IMR-90 (cell line): ENCODE results near the gene SORBS1. TPM values are rescaled to one million over a fixed set of nuclear protein-coding genes. Genes with fewer than 3 reads are reported as not detected.

Source experiments
- ATAC-seq: fragments of 200-7000 bp; cut with Tn5 transposase; 2 replicates; pipeline ENCODE4 v1.9.1; 2020; ENCODE audit warnings: low read depth, mild to moderate bottlenecking, moderate library complexity
- BruUV-seq: library from RNA; stranded (reverse); fragments of 400-500 nt; replicated peaks from 2 replicates; lab custom pipeline; 2021; lab: Mats Ljungman, UMichigan
- CTCF ChIA-PET: fragments of 300-600 bp; formaldehyde crosslinking; extraction: SDS; loops from one replicate; lab custom pipeline; 2021; ENCODE audit warnings: antibody characterized with exemption; lab: Yijun Ruan, JAX
- POLR2A ChIA-PET: fragments of 300-600 bp; sonication (Branson Sonifier 250); formaldehyde crosslinking; loops from one replicate; lab custom pipeline; 2022; ENCODE audit warnings: antibody characterized with exemption; ENCODE audit not compliant: unreplicated experiment; lab: Charles Lee
- DNase-seq: peaks from one replicate; pipeline ENCODE4 v3.0.0; 2013
- H2AFZ ChIP-seq: replicated peaks from 2 replicates; pipeline ENCODE3; 2013; ENCODE audit warnings: low read length, mild to moderate bottlenecking; ENCODE audit not compliant: poor library complexity
- H2AK5ac ChIP-seq: 2 replicates; pipeline ENCODE4 v1.6.1; 2013; ENCODE audit warnings: low read depth, low read length, inconsistent platforms
- H2AK9ac ChIP-seq: replicated peaks from 2 replicates; pipeline ENCODE3; 2013; ENCODE audit warnings: mild to moderate bottlenecking, low read depth, low read length, moderate library complexity; ENCODE audit not compliant: poor library complexity
- H2BK120ac ChIP-seq: 2 replicates; pipeline ENCODE4 v1.6.1; 2013; ENCODE audit warnings: low read depth, low read length, inconsistent platforms
- H2BK15ac ChIP-seq: 3 replicates; pipeline ENCODE4 v1.6.1; 2013; ENCODE audit warnings: low read depth, low read length, inconsistent platforms
- H2BK20ac ChIP-seq: 2 replicates; pipeline ENCODE4 v1.6.1; 2013; ENCODE audit warnings: low read depth, mild to moderate bottlenecking, inconsistent platforms, low read length, moderate library complexity
- H2BK5ac ChIP-seq: 2 replicates; pipeline ENCODE4 v1.6.1; 2013; ENCODE audit warnings: mild to moderate bottlenecking, low read depth, low read length, inconsistent platforms; ENCODE audit not compliant: poor library complexity, severe bottlenecking
- H3K14ac ChIP-seq: replicated peaks from 2 replicates; pipeline ENCODE4 v1.6.1; 2013; ENCODE audit warnings: low read depth, low read length, inconsistent platforms
- H3K18ac ChIP-seq: 2 replicates; pipeline ENCODE4 v1.6.1; 2013; ENCODE audit warnings: low read depth, low read length, control low read depth
- H3K23ac ChIP-seq: 2 replicates; pipeline ENCODE4 v1.6.1; 2013; ENCODE audit warnings: low read depth, low read length, inconsistent platforms
- H3K27ac ChIP-seq: 2 replicates; pipeline ENCODE4 v1.5.1; 2013; ENCODE audit warnings: mild to moderate bottlenecking, control low read depth, low read length; ENCODE audit not compliant: insufficient read depth
- H3K27me3 ChIP-seq: 2 replicates; pipeline ENCODE4 v1.6.1; 2013; ENCODE audit warnings: low read length; ENCODE audit not compliant: control insufficient read depth, insufficient read depth
- H3K36me3 ChIP-seq: 2 replicates; pipeline ENCODE4 v1.6.1; 2013; ENCODE audit warnings: low read length, mixed read lengths; ENCODE audit not compliant: control insufficient read depth, insufficient read depth
- H3K4ac ChIP-seq: 2 replicates; pipeline ENCODE4 v1.6.1; 2013; ENCODE audit warnings: low read depth, low read length, inconsistent platforms
- H3K4me1 ChIP-seq: 2 replicates; pipeline ENCODE4 v1.6.1; 2013; ENCODE audit warnings: low read length, mixed read lengths; ENCODE audit not compliant: control insufficient read depth, insufficient read depth
- H3K4me2 ChIP-seq: 2 replicates; pipeline ENCODE4 v1.6.1; 2013; ENCODE audit warnings: low read depth, mild to moderate bottlenecking, control low read depth, low read length, moderate library complexity
- H3K4me3 ChIP-seq: 2 replicates; pipeline ENCODE4 v1.5.1; 2013; ENCODE audit warnings: low read depth, mild to moderate bottlenecking, control low read depth, low read length, moderate library complexity; ENCODE audit not compliant: insufficient read depth
- H3K56ac ChIP-seq: 2 replicates; pipeline ENCODE4 v1.6.1; 2013; ENCODE audit warnings: low read length, inconsistent platforms; ENCODE audit not compliant: insufficient read depth; ENCODE audit errors: extremely low read depth
- H3K79me1 ChIP-seq, 2 experiments: 2 replicates each; pipeline ENCODE4 v1.6.1; 2013; ENCODE audit warnings: low read length in 2 of 2, inconsistent platforms in 1 of 2, low read depth in 1 of 2
- H3K9ac ChIP-seq: 2 replicates; pipeline ENCODE4 v1.6.1; 2013; ENCODE audit warnings: low read depth, low read length, control low read depth
- H3K9me1 ChIP-seq: 2 replicates; pipeline ENCODE4 v1.6.1; 2013; ENCODE audit warnings: low read length, inconsistent platforms; ENCODE audit not compliant: insufficient read depth
- H3K9me3 ChIP-seq: 2 replicates; pipeline ENCODE4 v1.6.1; 2013; ENCODE audit warnings: low read length; ENCODE audit not compliant: control insufficient read depth, insufficient read depth
- H4K20me1 ChIP-seq: 2 replicates; pipeline ENCODE4 v1.6.1; 2013; ENCODE audit warnings: low read length, inconsistent platforms; ENCODE audit not compliant: insufficient read depth
- H4K5ac ChIP-seq: 2 replicates; pipeline ENCODE4 v1.6.1; 2013; ENCODE audit warnings: mild to moderate bottlenecking, low read depth, low read length, control low read depth
- H4K8ac ChIP-seq, 2 experiments: 2 replicates each; pipeline ENCODE4 v1.6.1; 2013; ENCODE audit warnings: low read depth in 2 of 2, low read length in 2 of 2, control low read depth in 1 of 2, inconsistent platforms in 1 of 2
- H4K91ac ChIP-seq: 2 replicates; pipeline ENCODE4 v1.6.1; 2013; ENCODE audit warnings: low read depth, low read length, inconsistent platforms; ENCODE audit not compliant: insufficient read depth
- BHLHE40 ChIP-seq: fragments of 150-350 bp; IDR thresholded peaks from 2 replicates; pipeline ENCODE4 v1.6.1; 2016; ENCODE audit warnings: mild to moderate bottlenecking, low read depth, low read length
- CEBPB ChIP-seq: IDR thresholded peaks from 2 replicates; pipeline ENCODE4 v1.6.1; 2012; ENCODE audit warnings: low read depth, low read length, improper control_type of control experiment
- FOS ChIP-seq: fragments of 150-350 bp; IDR thresholded peaks from 2 replicates; pipeline ENCODE4 v1.6.1; 2016; ENCODE audit warnings: low read depth, low read length
- MAFK ChIP-seq: IDR thresholded peaks from 2 replicates; pipeline ENCODE4 v1.6.1; 2012; ENCODE audit warnings: low read depth, low read length, improper control_type of control experiment
- MAZ ChIP-seq: IDR thresholded peaks from 2 replicates; pipeline ENCODE4 v1.6.1; 2012; ENCODE audit warnings: low read depth, mild to moderate bottlenecking, low read length, improper control_type of control experiment, moderate library complexity, borderline replicate concordance
- NFE2L2 ChIP-seq: fragments of 150-350 bp; IDR thresholded peaks from 2 replicates; pipeline ENCODE4 v1.6.1; 2016; ENCODE audit warnings: low read depth, mild to moderate bottlenecking, low read length
- RAD21 ChIP-seq: IDR thresholded peaks from 2 replicates; pipeline ENCODE4 v1.6.1; 2012; ENCODE audit warnings: low read length, improper control_type of control experiment
- RCOR1 ChIP-seq: IDR thresholded peaks from 2 replicates; pipeline ENCODE4 v1.6.1; 2012; ENCODE audit warnings: mild to moderate bottlenecking, low read length, improper control_type of control experiment; ENCODE audit not compliant: insufficient replicate concordance
- RFX5 ChIP-seq: IDR thresholded peaks from 2 replicates; pipeline ENCODE4 v1.8.0; 2012; ENCODE audit warnings: low read depth, mild to moderate bottlenecking, low read length, moderate library complexity
- SMC3 ChIP-seq: fragments of 150-350 bp; IDR thresholded peaks from 2 replicates; pipeline ENCODE4 v1.6.1; 2016; ENCODE audit warnings: low read depth, mild to moderate bottlenecking, antibody characterized with exemption, low read length, moderate library complexity
- WGBS, 2 experiments: methylation state at CpG; one replicate each; pipeline versions ENCODE4 v1.1.5 to v1.1.7; 2013; ENCODE audit warnings: missing lambda C conversion rate in 2 of 2; ENCODE audit not compliant: insufficient read length in 1 of 2; ENCODE audit errors: extremely low coverage in 2 of 2; 5-methylcytosine and 5-hydroxymethylcytosine counted together
- dilution Hi-C: fragments of 300-500 bp; cut with HindIII; formaldehyde crosslinking; loops from one replicate; pipeline ENCODE4 v1.14.3; 2018; ENCODE audit warnings: low sequenced_read_pairs; ENCODE audit not compliant: unreplicated experiment
- in situ Hi-C: fragments of 300-500 bp; cut with MboI; formaldehyde crosslinking; loops from 3 replicates; pipeline ENCODE4 v1.14.3; 2019; ENCODE audit warnings: low sequenced_read_pairs, inconsistent platforms, mixed read lengths
- intact Hi-C: fragments of 100-400 bp; cut with micrococcal nuclease; formaldehyde crosslinking; loops from 2 replicates; pipeline ENCODE4 v1.10.0; 2022
- polyA plus RNA-seq, 3 experiments: library from polyadenylated mRNA; depleted of rRNA; stranded (reverse); fragments of >200 nt; gene quantifications; 2 replicates each; pipeline ENCODE4 v1.2.3, GENCODE V29; 2012; ENCODE audit warnings: low replicate concordance in 1 of 3
- total RNA-seq: library from RNA; depleted of rRNA; stranded (reverse); fragments of >200 nt; gene quantifications from 2 replicates; pipeline ENCODE4 v1.2.3, GENCODE V29; 2012
- TF ChIP-seq, protein P1 (sequence below): fragments of 150-350 bp; IDR thresholded peaks from 2 replicates; pipeline ENCODE4 v1.6.1; 2017; ENCODE audit warnings: mild to moderate bottlenecking, antibody characterized with exemption, low read length, low read depth
- TF ChIP-seq, protein P2 (sequence below): conservative IDR thresholded peaks from 2 replicates; pipeline ENCODE4 v1.5.1; 2012; ENCODE audit warnings: mild to moderate bottlenecking, low read depth, low read length, improper control_type of control experiment

The SORBS1 gene
- total and polyA plus RNA-seq, 2 of the 4 experiments (the other 2 are of a cell fraction): 0.18 to 0.32 TPM

DNA sequence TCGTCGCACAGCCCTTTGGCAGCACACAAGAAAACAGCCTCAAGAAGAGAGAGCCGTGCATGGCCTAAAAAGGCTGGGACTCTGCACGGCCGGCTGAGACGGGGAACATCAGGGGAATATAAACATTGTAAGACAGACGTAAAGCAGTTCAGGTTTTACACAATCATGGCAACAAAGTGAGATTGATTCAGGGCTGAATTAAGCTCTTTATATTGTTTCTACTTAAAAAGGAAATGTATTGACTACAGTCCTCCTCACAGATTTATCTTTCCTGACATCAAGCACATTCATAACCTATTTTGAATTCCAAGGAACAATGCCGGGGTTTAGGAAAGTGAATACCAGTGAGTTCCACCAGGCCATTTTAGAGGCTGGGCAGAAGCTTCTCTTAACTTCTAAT, 25.2 kb downstream of the SORBS1 start:
- ATAC-seq: no peak
- Histone ChIP-seq H4K91ac (no peak overlapping the region), H4K5ac (no peak overlapping the region), H2AFZ (no peak overlapping the region), H2BK5ac (no peak overlapping the region), H2AK9ac (no peak overlapping the region), H3K9ac (no peak overlapping the region), H3K36me3 (no peaks in the 10 kb centered on the region), H3K9me1 (no peaks in the 10 kb centered on the region; the same call in 1 of the 2 replicates), H2BK15ac (no peak overlapping the region), H3K56ac (no peak overlapping the region), H3K4me1 (no peaks in the 10 kb centered on the region), H3K14ac (no peak overlapping the region), H3K9me3 (no peaks in the 10 kb centered on the region), H2BK20ac (no peak overlapping the region), H3K79me1 (no peaks in the 10 kb centered on the region), H3K18ac (no peak overlapping the region), H3K27me3 (no peaks in the 10 kb centered on the region), H3K27ac (no peak overlapping the region), H3K23ac (no peak overlapping the region), H2BK120ac (no peak overlapping the region), H3K4me2 (no peak overlapping the region), H3K4me3 (no peak overlapping the region), H4K20me1 (no peaks in the 10 kb centered on the region), H2AK5ac (no peak overlapping the region), H4K8ac (no peak overlapping the region), H3K4ac (no peak overlapping the region)
- no CpG with 5 or more reads among the region's 8 CpGs for WGBS, 2 experiments
- in situ Hi-C loops: no loop called here
- TF ChIP-seq, protein P1, sequence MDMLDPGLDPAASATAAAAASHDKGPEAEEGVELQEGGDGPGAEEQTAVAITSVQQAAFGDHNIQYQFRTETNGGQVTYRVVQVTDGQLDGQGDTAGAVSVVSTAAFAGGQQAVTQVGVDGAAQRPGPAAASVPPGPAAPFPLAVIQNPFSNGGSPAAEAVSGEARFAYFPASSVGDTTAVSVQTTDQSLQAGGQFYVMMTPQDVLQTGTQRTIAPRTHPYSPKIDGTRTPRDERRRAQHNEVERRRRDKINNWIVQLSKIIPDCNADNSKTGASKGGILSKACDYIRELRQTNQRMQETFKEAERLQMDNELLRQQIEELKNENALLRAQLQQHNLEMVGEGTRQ: no peak
- TF ChIP-seq MAFK (no peak), RCOR1 (no peak), MAZ (no peak), FOS (no peak), SMC3 (no peak), RFX5 (no peak), NFE2L2 (no peak), RAD21 (no peak), BHLHE40 (no peak), CEBPB (no peak)
- TF ChIP-seq, protein P2, sequence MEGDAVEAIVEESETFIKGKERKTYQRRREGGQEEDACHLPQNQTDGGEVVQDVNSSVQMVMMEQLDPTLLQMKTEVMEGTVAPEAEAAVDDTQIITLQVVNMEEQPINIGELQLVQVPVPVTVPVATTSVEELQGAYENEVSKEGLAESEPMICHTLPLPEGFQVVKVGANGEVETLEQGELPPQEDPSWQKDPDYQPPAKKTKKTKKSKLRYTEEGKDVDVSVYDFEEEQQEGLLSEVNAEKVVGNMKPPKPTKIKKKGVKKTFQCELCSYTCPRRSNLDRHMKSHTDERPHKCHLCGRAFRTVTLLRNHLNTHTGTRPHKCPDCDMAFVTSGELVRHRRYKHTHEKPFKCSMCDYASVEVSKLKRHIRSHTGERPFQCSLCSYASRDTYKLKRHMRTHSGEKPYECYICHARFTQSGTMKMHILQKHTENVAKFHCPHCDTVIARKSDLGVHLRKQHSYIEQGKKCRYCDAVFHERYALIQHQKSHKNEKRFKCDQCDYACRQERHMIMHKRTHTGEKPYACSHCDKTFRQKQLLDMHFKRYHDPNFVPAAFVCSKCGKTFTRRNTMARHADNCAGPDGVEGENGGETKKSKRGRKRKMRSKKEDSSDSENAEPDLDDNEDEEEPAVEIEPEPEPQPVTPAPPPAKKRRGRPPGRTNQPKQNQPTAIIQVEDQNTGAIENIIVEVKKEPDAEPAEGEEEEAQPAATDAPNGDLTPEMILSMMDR: no peak
- no peak for DNase-seq
- ChIA-PET POLR2A (no interaction called here), CTCF (interaction anchor here (0.5 kb wide), 1 partner anchor 24 kb away, joined by 5 read pairs; no protein-coding TSS in a partner anchor)
- dilution Hi-C loops: no loop called here
- no TSS peak for BruUV-seq
- intact Hi-C loops: no loop called here
